OCI-LY3 (cell line): ENCODE results near the gene UQCC2.

Experiments used
- H2AFZ ChIP-seq: fragments of 200-600, 300-600 bp; shearing (Covaris generic); 2 replicates; pipeline ENCODE4 v1.6.0; 2014; ENCODE audit warnings: antibody characterized with exemption, low read depth, low read length
- H3K27ac ChIP-seq: fragments of 200-600, 300-600 bp; sonication (generic); 2 replicates; pipeline ENCODE4 v1.5.1; 2014; ENCODE audit warnings: mild to moderate bottlenecking, low read length, moderate library complexity, mixed read lengths
- H3K27me3 ChIP-seq: fragments of 200-600, 300-600 bp; sonication (generic); 2 replicates; pipeline ENCODE4 v1.6.1; 2014; ENCODE audit warnings: low read depth, low read length, mixed read lengths
- H3K36me3 ChIP-seq: fragments of 200-600, 300-600 bp; sonication (generic); replicated peaks from 2 replicates; pipeline ENCODE3; 2014; ENCODE audit warnings: low read depth, low read length, mixed read lengths
- H3K4me1 ChIP-seq: fragments of 300-600, 200-600 bp; sonication (generic); 2 replicates; pipeline ENCODE4 v1.6.1; 2014; ENCODE audit warnings: low read length, mixed read lengths
- H3K4me2 ChIP-seq: fragments of 200-600, 300-600 bp; sonication (generic); 2 replicates; pipeline ENCODE4 v1.6.1; 2014; ENCODE audit warnings: low read length, mixed read lengths
- H3K4me3 ChIP-seq: fragments of 300-600, 200-600 bp; sonication (generic); 2 replicates; pipeline ENCODE4 v1.5.1; 2014; ENCODE audit warnings: antibody characterized with exemption, mild to moderate bottlenecking, low read length, moderate library complexity
- H3K79me2 ChIP-seq: fragments of 300-600, 200-600 bp; shearing (Covaris generic); 2 replicates; pipeline ENCODE4 v1.6.1; 2014; ENCODE audit warnings: mild to moderate bottlenecking, low read length, mixed read lengths
- H3K9ac ChIP-seq: fragments of 300-600, 200-600 bp; shearing (Covaris generic); 2 replicates; pipeline ENCODE4 v1.6.0; 2014; ENCODE audit warnings: mild to moderate bottlenecking, low read length, moderate library complexity
- H3K9me3 ChIP-seq: fragments of 200-600, 300-600 bp; shearing (Covaris generic); 2 replicates; pipeline ENCODE4 v1.6.1; 2014; ENCODE audit warnings: low read length, mixed read lengths; ENCODE audit not compliant: insufficient read depth
- H4K20me1 ChIP-seq: fragments of 200-600, 300-600 bp; sonication (generic); 2 replicates; pipeline ENCODE4 v1.6.1; 2016; ENCODE audit warnings: low read length, mixed read lengths; ENCODE audit not compliant: insufficient read depth
- EZH2phosphoT487 ChIP-seq: fragments of 200-600 bp; shearing (Covaris generic); IDR thresholded peaks from 2 replicates; pipeline ENCODE4 v1.6.1; 2018; ENCODE audit warnings: antibody characterized with exemption, mixed run types, low read depth
- TF ChIP-seq, protein P1 (sequence below): fragments of 200-600, 300-600 bp; sonication (generic); IDR thresholded peaks from 2 replicates; pipeline ENCODE4 v1.5.1; 2014; ENCODE audit warnings: antibody characterized with exemption, low read length, low read depth

The UQCC2 gene

DNA sequence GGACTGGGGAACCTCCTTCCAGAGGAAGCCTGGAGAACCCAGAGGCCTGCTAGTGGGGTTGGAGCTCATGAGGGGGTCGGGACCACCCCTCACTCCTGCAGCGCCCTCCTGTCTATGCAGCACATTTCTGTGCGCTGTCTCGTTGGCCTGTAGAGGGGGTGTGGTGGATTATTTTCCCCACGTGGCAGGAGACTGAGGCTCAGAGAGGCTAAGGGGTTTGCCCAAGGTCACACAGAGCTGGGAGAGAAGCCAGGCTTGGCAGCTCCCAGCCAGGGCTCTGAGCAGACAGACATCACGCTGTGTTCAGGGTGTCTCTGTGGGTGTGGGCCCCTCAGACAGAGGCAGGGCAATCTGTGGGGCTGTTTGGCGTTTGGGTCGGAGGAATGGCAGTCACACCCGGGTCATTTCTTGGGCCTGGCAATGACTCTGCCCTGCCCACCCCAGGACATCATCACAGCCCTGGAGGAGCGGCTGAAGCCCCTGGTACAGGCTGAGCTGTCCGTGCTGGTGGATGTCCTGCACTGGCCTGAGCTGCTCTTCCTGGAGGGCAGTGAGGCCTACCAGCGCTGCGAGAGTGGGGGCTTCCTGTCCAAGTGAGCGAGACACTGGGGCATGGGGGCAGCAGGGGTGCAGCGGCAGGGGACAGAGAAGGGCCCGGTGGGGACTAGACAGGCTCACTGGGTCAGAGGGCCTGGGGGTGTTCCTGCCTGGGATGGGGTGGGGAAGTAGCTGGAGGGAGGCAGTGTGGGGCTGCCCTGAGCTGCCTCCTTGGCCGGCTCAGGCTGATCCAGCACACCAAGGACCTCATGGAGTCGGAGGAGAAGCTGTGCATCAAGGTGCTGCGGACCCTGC, 27.7 kb downstream of the UQCC2 start:
- H3K4me2 ChIP-seq: no peak overlapping the region
- TF ChIP-seq, protein P1, sequence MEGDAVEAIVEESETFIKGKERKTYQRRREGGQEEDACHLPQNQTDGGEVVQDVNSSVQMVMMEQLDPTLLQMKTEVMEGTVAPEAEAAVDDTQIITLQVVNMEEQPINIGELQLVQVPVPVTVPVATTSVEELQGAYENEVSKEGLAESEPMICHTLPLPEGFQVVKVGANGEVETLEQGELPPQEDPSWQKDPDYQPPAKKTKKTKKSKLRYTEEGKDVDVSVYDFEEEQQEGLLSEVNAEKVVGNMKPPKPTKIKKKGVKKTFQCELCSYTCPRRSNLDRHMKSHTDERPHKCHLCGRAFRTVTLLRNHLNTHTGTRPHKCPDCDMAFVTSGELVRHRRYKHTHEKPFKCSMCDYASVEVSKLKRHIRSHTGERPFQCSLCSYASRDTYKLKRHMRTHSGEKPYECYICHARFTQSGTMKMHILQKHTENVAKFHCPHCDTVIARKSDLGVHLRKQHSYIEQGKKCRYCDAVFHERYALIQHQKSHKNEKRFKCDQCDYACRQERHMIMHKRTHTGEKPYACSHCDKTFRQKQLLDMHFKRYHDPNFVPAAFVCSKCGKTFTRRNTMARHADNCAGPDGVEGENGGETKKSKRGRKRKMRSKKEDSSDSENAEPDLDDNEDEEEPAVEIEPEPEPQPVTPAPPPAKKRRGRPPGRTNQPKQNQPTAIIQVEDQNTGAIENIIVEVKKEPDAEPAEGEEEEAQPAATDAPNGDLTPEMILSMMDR: no peak
- no peak for TF ChIP-seq EZH2phosphoT487
- no peaks in the 10 kb centered on the region for H4K20me1 ChIP-seq
- H3K4me1 ChIP-seq: no peaks in the 10 kb centered on the region
- H3K27me3 ChIP-seq: no peaks in the 10 kb centered on the region
- no peak overlapping the region for H3K4me3 ChIP-seq
- no peaks in the 10 kb centered on the region for H3K9me3 ChIP-seq
- H3K9ac ChIP-seq: no peak overlapping the region
- peaks cover 3% of the 10 kb centered on the region for H3K36me3 ChIP-seq
- no peak overlapping the region for H3K27ac ChIP-seq
- no peaks in the 10 kb centered on the region for H3K79me2 ChIP-seq
- no peak overlapping the region for H2AFZ ChIP-seq

DNA sequence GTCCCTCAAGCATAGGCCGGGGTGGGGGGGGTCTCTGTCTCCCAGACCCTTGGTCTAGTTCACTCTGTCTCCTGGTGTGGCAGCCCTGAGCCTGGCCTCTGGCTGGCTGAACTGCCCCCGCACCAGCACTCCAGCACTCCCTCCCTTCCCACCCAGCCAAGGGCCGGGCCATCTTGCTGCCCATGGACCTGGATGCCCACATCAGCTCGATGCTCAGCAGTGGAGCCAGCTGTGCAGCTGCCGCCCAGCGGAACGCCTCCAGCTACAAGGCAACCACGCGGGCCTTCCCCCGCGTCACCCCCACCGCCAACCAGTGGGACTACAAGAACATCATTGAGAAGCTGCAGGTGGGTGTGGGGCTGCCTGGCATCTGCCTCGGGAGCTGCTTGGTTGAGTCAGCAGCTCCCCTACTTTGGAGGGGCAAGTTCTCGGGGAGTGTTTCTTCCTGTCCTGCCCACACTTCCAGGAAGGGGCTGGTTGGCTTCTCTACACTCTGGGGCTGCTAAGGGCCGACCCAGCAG, 28.4 kb downstream of the UQCC2 start:
- no peak overlapping the region for H3K4me2 ChIP-seq
- H3K79me2 ChIP-seq: no peaks in the 10 kb centered on the region
- H3K4me1 ChIP-seq: no peaks in the 10 kb centered on the region
- no peaks in the 10 kb centered on the region for H3K27me3 ChIP-seq
- H3K27ac ChIP-seq: no peak overlapping the region
- peaks cover 3% of the 10 kb centered on the region for H3K36me3 ChIP-seq
- H3K9me3 ChIP-seq: no peaks in the 10 kb centered on the region
- no peak overlapping the region for H2AFZ ChIP-seq
- no peaks in the 10 kb centered on the region for H4K20me1 ChIP-seq
- no peak overlapping the region for H3K9ac ChIP-seq
- H3K4me3 ChIP-seq: no peak overlapping the region
- TF ChIP-seq EZH2phosphoT487: no peak
- TF ChIP-seq, protein P1: no peak

DNA sequence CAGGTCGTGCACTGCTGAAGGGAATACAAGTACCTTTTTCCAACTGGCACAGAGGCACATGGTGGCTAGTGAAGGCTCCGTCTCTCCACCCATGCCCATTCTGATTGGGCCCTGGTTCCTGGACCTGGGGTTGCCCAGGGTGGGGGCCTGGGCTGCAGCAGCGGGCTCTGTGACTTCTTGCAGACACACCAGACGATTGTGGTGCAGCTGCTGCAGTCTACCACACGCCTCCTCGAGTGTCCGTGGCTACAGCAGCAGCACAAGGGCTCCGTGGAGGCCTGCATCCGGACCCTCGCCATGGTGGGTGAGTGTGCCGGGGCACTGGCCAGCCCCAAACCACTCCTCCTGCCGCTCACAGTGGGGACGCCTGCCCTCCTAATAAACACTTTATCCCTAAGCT, 29.2 kb downstream of the UQCC2 start:
- no peaks in the 10 kb centered on the region for H3K9me3 ChIP-seq
- H3K36me3 ChIP-seq: peaks cover 3% of the 10 kb centered on the region
- no peaks in the 10 kb centered on the region for H3K27me3 ChIP-seq
- no peak overlapping the region for H3K4me3 ChIP-seq
- H3K27ac ChIP-seq: no peak overlapping the region
- H2AFZ ChIP-seq: no peak overlapping the region
- no peak overlapping the region for H3K9ac ChIP-seq
- no peaks in the 10 kb centered on the region for H3K79me2 ChIP-seq
- TF ChIP-seq EZH2phosphoT487: no peak
- TF ChIP-seq, protein P1: no peak
- H3K4me1 ChIP-seq: no peaks in the 10 kb centered on the region
- H3K4me2 ChIP-seq: no peak overlapping the region
- no peaks in the 10 kb centered on the region for H4K20me1 ChIP-seq

DNA sequence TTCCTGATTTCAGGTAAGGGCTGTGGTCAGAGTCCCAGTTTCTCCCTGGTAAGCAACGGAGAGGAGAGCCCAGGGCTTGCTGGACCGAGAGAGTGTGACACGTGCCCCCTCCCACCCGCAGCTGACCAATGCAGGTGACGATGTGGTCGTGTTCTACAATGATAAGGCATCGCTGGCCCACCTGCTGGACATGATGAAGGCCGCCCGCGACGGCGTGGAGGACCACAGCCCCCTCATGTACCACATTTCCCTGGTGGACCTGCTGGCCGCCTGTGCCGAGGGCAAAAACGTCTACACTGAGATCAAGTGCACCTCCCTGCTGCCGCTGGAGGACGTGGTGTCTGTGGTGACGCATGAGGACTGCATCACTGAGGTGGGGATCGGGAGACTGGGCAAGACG, 31.7 kb downstream of the UQCC2 start:
- H3K9ac ChIP-seq: no peak overlapping the region
- H4K20me1 ChIP-seq: no peaks in the 10 kb centered on the region
- no peak overlapping the region for H3K27ac ChIP-seq
- no peak overlapping the region for H3K4me2 ChIP-seq
- H3K27me3 ChIP-seq: no peaks in the 10 kb centered on the region
- no peaks in the 10 kb centered on the region for H3K4me1 ChIP-seq
- TF ChIP-seq EZH2phosphoT487: no peak
- TF ChIP-seq, protein P1: no peak
- peaks cover 3% of the 10 kb centered on the region for H3K36me3 ChIP-seq
- H3K4me3 ChIP-seq: no peak overlapping the region
- H2AFZ ChIP-seq: no peak overlapping the region
- H3K9me3 ChIP-seq: no peaks in the 10 kb centered on the region
- H3K79me2 ChIP-seq: no peaks in the 10 kb centered on the region
